ENCODE data around the gene CLSTN3. TPM values are rescaled to one million over a fixed set of nuclear protein-coding genes. Genes with fewer than 3 reads are reported as not detected.

The CLSTN3 gene
- 34.6 and 40.2 TPM in 2 replicates for total RNA-seq (2022)
- percentile 68 among the genes with signal in this experiment for Bru-seq, nascent RNA
- percentile 85 among the genes with signal in this experiment for BruChase-seq, experiment 1, labeled RNA remaining after a 6-hour chase
- percentile 75 among the genes with signal in this experiment for BruChase-seq, experiment 2, labeled RNA remaining after a 2-hour chase
- long read RNA-seq, partial matches to known transcripts, result 2 of 2 reads
- long read RNA-seq, other reads (novel, unspliced or antisense), result 0 of 2 reads

GRCh38 chr12:7129872-7130691, at the start of gene CLSTN3:
CLSTN3 (plus strand) TSS chr12:7130371; CDS start chr12:7130649, 278 bp downstream.
- Mint-ChIP-seq H3K36me3 (ENCODE audit: insufficient read depth, unreplicated experiment) (peaks cover 22% of the 10 kb centered on the region), H3K4me1 (ENCODE audit: insufficient read depth, unreplicated experiment) (peaks cover 17% of the 10 kb centered on the region), H3K9me3 (ENCODE audit: unreplicated experiment) (no peaks in the 10 kb centered on the region), H3K27me3 (ENCODE audit: insufficient read depth, unreplicated experiment) (no peaks in the 10 kb centered on the region), H3K4me3 (ENCODE audit: unreplicated experiment) (peak within 1 kb of the TSS; percentile 72), H3K27ac (ENCODE audit: low read depth, unreplicated experiment) (peak within 1 kb of the TSS; percentile 33)
- CTCF ChIA-PET, result interaction anchor here (0.7 to 1.3 kb wide), 2 partner anchors 14 to 60 kb away, joined by 3 to 5 read pairs; no protein-coding TSS in a partner anchor
- TF ChIP-seq CTCF (IDR thresholded peaks at IDR 0.05; ENCODE audit: unreplicated experiment), result no peak
- intact Hi-C loops (cut with micrococcal nuclease), result no loop called here
- POLR2A ChIA-PET, result interaction anchor here (0.6 to 1.1 kb wide), 2 partner anchors 17 to 112 kb away, joined by 3 to 4 read pairs; no protein-coding TSS in a partner anchor
- DNase-seq (ENCODE audit: unreplicated experiment), result peak; percentile 51
- BruUV-seq (replicated peaks), result no TSS peak

GRCh38 chr12:7081037-7081436, 49.1 kb upstream of the CLSTN3 start:
- POLR2A ChIA-PET, result interaction anchor here (0.8 to 4.0 kb wide), 6 partner anchors 15 to 63 kb away, joined by 3 to 33 read pairs (median 4); partner anchors contain the start of genes C1RL, C1S and LPCAT3
- peaks cover 20% of the 10 kb centered on the region for H3K4me1 Mint-ChIP-seq (ENCODE audit: insufficient read depth, unreplicated experiment)
- H3K36me3 Mint-ChIP-seq (ENCODE audit: insufficient read depth, unreplicated experiment), result peaks cover 34% of the 10 kb centered on the region
- intact Hi-C loops (cut with micrococcal nuclease), result no loop called here
- BruUV-seq (replicated peaks), result no TSS peak
- CTCF ChIA-PET, result interaction anchor here (0.6 to 2.8 kb wide), 6 partner anchors 10 to 108 kb away, joined by 3 to 24 read pairs (median 6); partner anchors contain the start of genes C1R, C1S and PEX5
- no peak overlapping the region for H3K4me3 Mint-ChIP-seq (ENCODE audit: unreplicated experiment)
- no peak for DNase-seq (ENCODE audit: unreplicated experiment)
- H3K9me3 Mint-ChIP-seq (ENCODE audit: unreplicated experiment), result peaks cover 11% of the 10 kb centered on the region
- no peak for TF ChIP-seq CTCF (IDR thresholded peaks at IDR 0.05; ENCODE audit: unreplicated experiment)
- H3K27me3 Mint-ChIP-seq (ENCODE audit: insufficient read depth, unreplicated experiment), result no peaks in the 10 kb centered on the region
- peak overlapping the region; percentile 47 for H3K27ac Mint-ChIP-seq (ENCODE audit: low read depth, unreplicated experiment)

- H3K4me1 Mint-ChIP-seq (ENCODE audit: insufficient read depth, unreplicated experiment), result peaks cover 10% of the 10 kb centered on the region
- no peak overlapping the region for H3K27ac Mint-ChIP-seq (ENCODE audit: low read depth, unreplicated experiment)
- TF ChIP-seq CTCF (IDR thresholded peaks at IDR 0.05; ENCODE audit: unreplicated experiment), result no peak
- peaks cover 43% of the 10 kb centered on the region for H3K36me3 Mint-ChIP-seq (ENCODE audit: insufficient read depth, unreplicated experiment)
- intact Hi-C loops (cut with micrococcal nuclease), result no loop called here
- no peak overlapping the region for H3K4me3 Mint-ChIP-seq (ENCODE audit: unreplicated experiment)
- ChIA-PET CTCF (no interaction called here), POLR2A (interaction anchor here (0.8 to 1.4 kb wide), 2 partner anchors 19 to 24 kb away, joined by 5 read pairs; no protein-coding TSS in a partner anchor)
- BruUV-seq (replicated peaks), result no TSS peak
- DNase-seq (ENCODE audit: unreplicated experiment), result no peak
- peaks cover 11% of the 10 kb centered on the region for H3K9me3 Mint-ChIP-seq (ENCODE audit: unreplicated experiment)
- H3K27me3 Mint-ChIP-seq (ENCODE audit: insufficient read depth, unreplicated experiment), result no peaks in the 10 kb centered on the region
These were observed 47.0 kb upstream of the CLSTN3 start for GRCh38 chr12:7083125-7083524.

All from MCF 10A (cell line).